Activated naive CD8-positive, alpha-beta T cell treated with anti-CD3 and anti-CD28 coated beads, Interleukin-2, amount 10 ng/mL, durations not matched to agents 7 days and 5 days (primary cell): ENCODE measurements around the gene IL32. TPM values are rescaled to one million over a fixed set of nuclear protein-coding genes. Genes with fewer than 3 reads are reported as not detected.
"Not testable (repeated sequence)": the region's sequence is repeated elsewhere in the genome, so short reads cannot be mapped to it uniquely, and the experiment has no call there.

Source experiments
- ATAC-seq: fragments of 150-1000 bp; cut with Tn5 transposase; one replicate; pipeline ENCODE4 v1.10.0; 2021; ENCODE audit warnings: low read depth, moderate library complexity
- POLR2A ChIA-PET: fragments of 350-600 bp; sonication (Branson Sonifier 250); formaldehyde crosslinking; loops from one replicate; lab custom pipeline; 2021; ENCODE audit warnings: antibody characterized with exemption; lab: Charles Lee
- DNase-seq: peaks from one replicate; pipeline ENCODE4 v3.0.0; 2021
- H3K27ac Mint-ChIP-seq: one replicate; pipeline ENCODE4 v1.8.0; 2022; ENCODE audit warnings: mild to moderate bottlenecking, mixed read lengths
- H3K27me3 Mint-ChIP-seq: one replicate; pipeline ENCODE4 v1.8.0; 2022; ENCODE audit warnings: mild to moderate bottlenecking, moderate library complexity, mixed read lengths
- H3K36me3 Mint-ChIP-seq: one replicate; pipeline ENCODE4 v1.8.0; 2021; ENCODE audit warnings: mild to moderate bottlenecking, mixed read lengths
- H3K4me1 Mint-ChIP-seq: one replicate; pipeline ENCODE4 v1.8.0; 2021; ENCODE audit warnings: mixed read lengths
- H3K4me3 Mint-ChIP-seq: one replicate; pipeline ENCODE4 v1.8.0; 2022; ENCODE audit warnings: mild to moderate bottlenecking, moderate library complexity, mixed read lengths
- H3K9me3 Mint-ChIP-seq: one replicate; pipeline ENCODE4 v1.8.0; 2021; ENCODE audit warnings: mixed read lengths
- total RNA-seq, 2 experiments: library from RNA; stranded (reverse); gene quantifications; one replicate each; pipeline ENCODE4 v1.2.3, GENCODE V29; 2021

Gene IL32
- total RNA-seq, 2 experiments from 2014 or later: 2,319 to 2,425 TPM

GRCh38 chr16:3058139-3059030, 7.1 kb upstream of the IL32 start:
- Mint-ChIP-seq H3K9me3 (no peaks in the 10 kb centered on the region), H3K4me1 (peaks cover 59% of the 10 kb centered on the region), H3K4me3 (peak overlapping the region; percentile 93), H3K27me3 (no peaks in the 10 kb centered on the region), H3K36me3 (peaks cover 42% of the 10 kb centered on the region), H3K27ac (peak overlapping the region; percentile 94)
- ATAC-seq (peak; percentile 41), DNase-seq (peak; percentile 77)
- POLR2A ChIA-PET: interaction anchor here (0.6 to 6.5 kb wide), 22 partner anchors 9 to 100 kb away, joined by 3 to 131 read pairs (median 6); partner anchors contain the start of genes HCFC1R1, IL32, MMP25 and THOC6

- POLR2A ChIA-PET: interaction anchor here (0.7 to 6.5 kb wide), 24 partner anchors 8 to 99 kb away, joined by 3 to 131 read pairs (median 6); partner anchors contain the start of genes HCFC1R1, IL32, MMP25 and THOC6
- peaks cover 37% of the 10 kb centered on the region for H3K36me3 Mint-ChIP-seq
- DNase-seq (peak; percentile 99), ATAC-seq (peak; percentile 69)
- peak overlapping the region; percentile 91 for H3K27ac Mint-ChIP-seq
- no peaks in the 10 kb centered on the region for H3K9me3 Mint-ChIP-seq
- H3K27me3 Mint-ChIP-seq: no peaks in the 10 kb centered on the region
- H3K4me3 Mint-ChIP-seq: peak overlapping the region; percentile 93
- H3K4me1 Mint-ChIP-seq: peaks cover 57% of the 10 kb centered on the region
Measured at GRCh38 chr16:3059041-3059722, 6.3 kb upstream of the IL32 start.

DNA sequence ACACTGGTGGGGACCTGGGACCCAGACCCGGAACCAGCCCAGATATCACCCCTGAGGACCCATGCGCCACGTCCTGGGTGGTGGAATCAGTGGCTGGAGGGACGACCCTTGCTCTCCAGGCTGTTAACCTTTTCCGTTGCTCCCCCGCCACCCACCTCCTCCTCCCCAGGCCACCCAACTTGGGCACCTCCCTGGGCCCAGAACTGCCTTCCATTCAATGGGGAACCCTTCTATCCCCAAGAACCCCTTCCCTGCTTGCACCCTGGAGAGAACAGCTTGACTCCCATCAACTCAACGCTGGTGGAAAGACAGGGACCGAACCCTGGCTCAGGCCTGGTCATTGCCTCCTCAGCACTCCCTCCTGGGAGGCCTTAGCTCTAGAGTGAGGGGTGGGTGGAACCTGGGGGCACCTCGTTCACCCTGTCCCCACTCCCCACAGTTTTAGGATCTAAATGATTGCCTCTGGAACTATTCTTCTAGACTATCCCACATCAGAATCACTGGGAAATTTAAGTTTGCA, 5.7 kb upstream of the IL32 start:
- no peaks in the 10 kb centered on the region for H3K9me3 Mint-ChIP-seq
- ATAC-seq: no peak
- H3K36me3 Mint-ChIP-seq: peaks cover 34% of the 10 kb centered on the region
- H3K4me3 Mint-ChIP-seq: peak overlapping the region; percentile 82
- POLR2A ChIA-PET: interaction anchor here (0.7 to 6.5 kb wide), 13 partner anchors 8 to 98 kb away, joined by 3 to 131 read pairs (median 7); partner anchors contain the start of genes IL32, MMP25 and ZNF213
- peaks cover 57% of the 10 kb centered on the region for H3K4me1 Mint-ChIP-seq
- no peak for DNase-seq
- peak overlapping the region; percentile 89 for H3K27ac Mint-ChIP-seq
- H3K27me3 Mint-ChIP-seq: no peaks in the 10 kb centered on the region

GRCh38 chr16:3060339-3061127, 4.9 kb upstream of the IL32 start:
- Mint-ChIP-seq H3K27ac (peak overlapping the region; percentile 89), H3K4me3 (peak overlapping the region; percentile 82), H3K4me1 (peaks cover 53% of the 10 kb centered on the region), H3K27me3 (no peaks in the 10 kb centered on the region), H3K9me3 (no peaks in the 10 kb centered on the region), H3K36me3 (peaks cover 32% of the 10 kb centered on the region)
- no peak for DNase-seq
- no peak for ATAC-seq
- POLR2A ChIA-PET: interaction anchor here (1.1 to 6.5 kb wide), 10 partner anchors 7 to 79 kb away, joined by 3 to 131 read pairs (median 20); partner anchors contain the start of genes IL32 and MMP25

DNA sequence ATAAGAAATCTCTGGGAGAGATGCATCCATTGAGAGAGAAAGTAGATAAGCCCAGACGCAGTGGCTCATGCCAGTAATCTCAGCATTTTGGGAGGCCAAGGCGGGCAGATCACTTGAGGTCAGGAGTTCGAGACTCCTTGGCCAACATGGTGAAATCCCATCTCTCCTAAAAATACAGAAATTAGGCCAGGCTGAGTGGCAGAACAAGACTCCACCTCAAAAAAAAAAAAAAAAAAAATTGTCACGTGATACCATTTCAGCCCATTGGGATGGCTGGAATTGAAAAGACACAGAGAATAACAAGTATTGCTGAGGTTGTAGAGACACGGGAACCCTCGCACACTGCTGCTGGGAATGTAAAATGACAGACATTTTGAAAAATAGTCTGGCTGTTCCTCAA, 2.9 kb upstream of the IL32 start:
- peaks cover 35% of the 10 kb centered on the region for H3K36me3 Mint-ChIP-seq
- no peaks in the 10 kb centered on the region for H3K27me3 Mint-ChIP-seq
- ATAC-seq (no peak), DNase-seq (no peak)
- H3K9me3 Mint-ChIP-seq: no peaks in the 10 kb centered on the region
- H3K4me1 Mint-ChIP-seq: peaks cover 39% of the 10 kb centered on the region
- H3K4me3 Mint-ChIP-seq: no peak overlapping the region
- no peak overlapping the region for H3K27ac Mint-ChIP-seq
- POLR2A ChIA-PET: interaction anchor here (1.0 to 8.2 kb wide), 6 partner anchors 13 to 72 kb away, joined by 3 to 143 read pairs (median 32); partner anchors contain the start of gene ZNF213

- no peaks in the 10 kb centered on the region for H3K27me3 Mint-ChIP-seq
- H3K27ac Mint-ChIP-seq: peak overlapping the region; percentile 79
- H3K36me3 Mint-ChIP-seq: peaks cover 43% of the 10 kb centered on the region
- DNase-seq (no peak), ATAC-seq (no peak)
- peaks cover 42% of the 10 kb centered on the region for H3K4me1 Mint-ChIP-seq
- H3K9me3 Mint-ChIP-seq: no peaks in the 10 kb centered on the region
- POLR2A ChIA-PET: interaction anchor here (1.0 to 8.7 kb wide), 7 partner anchors 6 to 71 kb away, joined by 3 to 143 read pairs (median 57); partner anchors contain the start of gene ZNF213
- H3K4me3 Mint-ChIP-seq: peak overlapping the region; percentile 43
Measured at GRCh38 chr16:3063625-3064386, 1.6 kb upstream of the IL32 start.

DNA sequence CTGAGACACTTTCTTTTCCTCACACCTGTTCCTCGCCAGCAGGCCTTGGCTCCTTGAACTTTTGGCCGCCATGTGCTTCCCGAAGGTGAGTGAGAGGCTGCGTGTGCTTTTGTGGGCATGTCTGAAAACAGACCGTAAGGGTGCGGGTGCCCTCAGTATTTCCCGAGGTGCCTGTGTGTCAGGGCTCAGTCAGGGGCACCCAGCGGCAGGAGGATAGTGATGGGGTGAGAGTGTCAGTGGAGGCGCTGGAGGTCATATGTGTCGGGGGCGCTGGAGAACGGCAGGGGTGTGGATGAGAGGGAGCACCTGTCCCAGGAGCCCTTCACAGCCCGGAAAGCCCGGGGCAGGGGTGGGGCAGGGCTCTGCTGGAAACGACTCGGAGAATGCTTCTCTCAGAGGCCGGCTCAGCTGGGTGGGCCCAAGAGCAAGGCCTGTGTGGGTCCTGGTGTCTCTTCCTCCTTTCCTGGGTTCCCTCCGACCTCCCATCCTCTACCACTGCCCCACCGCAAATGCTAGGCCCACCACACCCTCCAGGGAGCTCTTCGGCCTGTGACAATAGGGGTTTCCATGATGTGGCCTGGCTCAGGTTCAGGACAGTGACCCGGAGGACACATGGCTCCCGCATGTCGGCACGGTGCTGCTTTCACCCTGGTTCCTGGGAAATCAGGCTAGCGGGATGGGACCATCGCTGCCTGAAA, 451 bp downstream of the IL32 start:
- ATAC-seq (peak; percentile 9), DNase-seq (no peak)
- Mint-ChIP-seq H3K36me3 (peaks cover 50% of the 10 kb centered on the region), H3K27me3 (no peaks in the 10 kb centered on the region), H3K9me3 (no peaks in the 10 kb centered on the region), H3K27ac (peak overlapping the region; percentile 98), H3K4me1 (peaks cover 48% of the 10 kb centered on the region), H3K4me3 (peak overlapping the region; percentile 98)
- POLR2A ChIA-PET: interaction anchor here (0.6 to 8.7 kb wide), 19 partner anchors 9 to 150 kb away, joined by 3 to 143 read pairs (median 11); partner anchors contain the start of genes TNFRSF12A, ZNF213 and ZSCAN10

DNA sequence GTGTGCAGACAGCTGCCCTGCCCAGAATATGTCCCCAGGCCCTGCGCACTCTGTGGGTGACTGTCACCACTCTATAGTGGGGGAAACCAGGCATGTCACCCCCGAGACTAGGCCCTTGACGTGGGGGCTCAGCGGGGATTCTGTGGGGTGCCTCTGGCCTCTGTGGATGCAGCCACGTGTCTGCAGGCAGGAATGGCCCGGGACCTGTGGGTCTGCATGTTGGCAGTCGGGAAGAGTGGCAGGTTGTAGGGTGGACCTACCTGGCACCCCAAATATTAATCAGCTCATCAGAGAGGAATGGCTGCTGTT, 954 bp downstream of the IL32 start:
- POLR2A ChIA-PET: interaction anchor here (0.6 to 8.7 kb wide), 17 partner anchors 9 to 150 kb away, joined by 3 to 143 read pairs (median 11); partner anchors contain the start of gene ZSCAN10

GRCh38 chr16:3068487-3068886, 3.0 kb downstream of the IL32 start:
- ATAC-seq: no peak
- peak overlapping the region; percentile 98 for H3K27ac Mint-ChIP-seq
- peaks cover 57% of the 10 kb centered on the region for H3K4me1 Mint-ChIP-seq
- no peaks in the 10 kb centered on the region for H3K27me3 Mint-ChIP-seq
- H3K4me3 Mint-ChIP-seq: peak overlapping the region; percentile 99
- DNase-seq: peak; percentile 43
- H3K9me3 Mint-ChIP-seq: no peaks in the 10 kb centered on the region
- peaks cover 50% of the 10 kb centered on the region for H3K36me3 Mint-ChIP-seq
- POLR2A ChIA-PET: interaction anchor here (1.3 to 8.7 kb wide), 6 partner anchors 7 to 67 kb away, joined by 6 to 143 read pairs (median 51); partner anchors contain the start of genes MMP25 and ZNF213

More for the DNA sequence above, 954 bp downstream of the IL32 start:
- no peak for ATAC-seq
- no peak for DNase-seq
- Mint-ChIP-seq H3K27me3 (no peaks in the 10 kb centered on the region), H3K4me3 (peak overlapping the region; percentile 98), H3K27ac (peak overlapping the region; percentile 98), H3K4me1 (peaks cover 51% of the 10 kb centered on the region), H3K36me3 (peaks cover 50% of the 10 kb centered on the region), H3K9me3 (no peaks in the 10 kb centered on the region)

GRCh38 chr16:3069146-3069545, 3.7 kb downstream of the IL32 start:
- H3K27me3 Mint-ChIP-seq, ATAC-seq, DNase-seq, H3K9me3 Mint-ChIP-seq: not testable (repeated sequence)
- H3K4me3 Mint-ChIP-seq: peak overlapping the region; percentile 99
- H3K4me1 Mint-ChIP-seq: peaks cover 59% of the 10 kb centered on the region
- H3K27ac Mint-ChIP-seq: peak overlapping the region; percentile 98
- H3K36me3 Mint-ChIP-seq: peaks cover 54% of the 10 kb centered on the region
- POLR2A ChIA-PET: interaction anchor here (1.3 to 8.7 kb wide), 7 partner anchors 6 to 58 kb away, joined by 3 to 143 read pairs (median 7); partner anchors contain the start of gene MMP25

DNA sequence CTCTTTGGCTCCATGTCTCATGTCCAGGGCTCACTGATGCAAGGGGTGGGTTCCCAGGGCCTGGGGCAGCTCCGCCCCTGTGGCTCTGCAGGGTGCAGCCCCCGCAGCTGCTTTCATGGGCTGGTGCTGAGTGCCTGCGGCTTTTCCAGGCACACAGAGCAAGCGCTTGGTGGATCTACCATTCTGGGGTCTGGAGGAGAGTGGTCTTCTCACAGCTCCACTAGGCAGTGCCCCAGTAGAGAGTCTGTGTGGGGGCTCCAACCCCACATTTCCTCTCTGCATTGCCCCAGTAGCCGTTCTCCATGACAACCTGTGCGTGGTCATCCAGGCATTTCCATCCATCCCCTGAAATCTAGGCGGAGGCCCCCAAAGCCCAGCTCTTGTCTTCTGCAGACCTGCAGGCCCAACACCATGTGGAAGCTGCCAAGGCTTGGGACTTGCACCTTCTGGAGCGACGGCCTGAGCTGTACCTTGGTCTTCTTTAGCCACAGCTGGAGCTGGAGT, 5.2 kb downstream of the IL32 start:
- Mint-ChIP-seq H3K27ac (peak overlapping the region; percentile 98), H3K9me3 (no peaks in the 10 kb centered on the region), H3K36me3 (peaks cover 52% of the 10 kb centered on the region), H3K4me1 (peaks cover 64% of the 10 kb centered on the region), H3K4me3 (peak overlapping the region; percentile 99), H3K27me3 (no peaks in the 10 kb centered on the region)
- no peak for ATAC-seq
- POLR2A ChIA-PET: interaction anchor here (0.9 to 8.7 kb wide), 10 partner anchors 10 to 88 kb away, joined by 3 to 93 read pairs (median 4); partner anchors contain the start of gene TNFRSF12A
- peak; percentile 43 for DNase-seq
